HepG2 (cell line): ENCODE results near the gene FLG. TPM values are rescaled to one million over a fixed set of nuclear protein-coding genes. Genes with fewer than 3 reads are reported as not detected.

Experiments
- ATAD3A ChIP-seq: sonication (generic); formaldehyde crosslinking; IDR thresholded peaks from 2 replicates; pipeline ENCODE4 v1.4.0; 2020; ENCODE audit warnings: missing genetic modification reagents
- HMGA1 ChIP-seq: sonication (generic); formaldehyde crosslinking; conservative IDR thresholded peaks from 2 replicates; pipeline ENCODE4 v1.4.0; 2020; ENCODE audit warnings: missing genetic modification reagents
- NFE2 ChIP-seq: sonication (generic); formaldehyde crosslinking; IDR thresholded peaks from 2 replicates; pipeline ENCODE4 v1.4.0; 2020; ENCODE audit warnings: missing genetic modification reagents
- ZNF256 ChIP-seq: sonication (generic); formaldehyde crosslinking; conservative IDR thresholded peaks from 2 replicates; pipeline ENCODE4 v1.4.0; 2020; ENCODE audit warnings: missing genetic modification reagents
- polyA plus RNA-seq, 8 experiments: library from polyadenylated mRNA; depleted of rRNA in 3 of 8; stranded (reverse) in 7 of 8; unstranded in 1 of 8; fragments of >200 nt; fragmentation: Illumina TruSeq in 4 of 8; extraction: Trizol in 4 of 8; gene quantifications; 2 replicates each; pipeline versions ENCODE4 v1.2.1 to v1.2.3, GENCODE V29; 2011 to 2016; ENCODE audit warnings: low read depth in 4 of 8, missing spikeins in 1 of 8, mixed read lengths in 1 of 8; ENCODE audit not compliant: insufficient read depth in 1 of 8
- total RNA-seq, 5 experiments: library from RNA; depleted of rRNA; stranded (reverse); fragments of >200 nt; fragmentation: Illumina TruSeq; extraction: Trizol; gene quantifications; 2 replicates each; pipeline ENCODE4 v1.2.3, GENCODE V29; 2016; ENCODE audit warnings: low read depth in 1 of 5
- TF ChIP-seq, protein P1 (sequence below): sonication (generic); formaldehyde crosslinking; IDR thresholded peaks from 2 replicates; pipeline ENCODE4 v1.4.0; 2020; ENCODE audit warnings: missing genetic modification reagents
- TF ChIP-seq, protein P2 (sequence below): sonication (generic); formaldehyde crosslinking; IDR thresholded peaks from 2 replicates; pipeline ENCODE4 v1.9.0; 2021; ENCODE audit warnings: missing genetic modification reagents, mild to moderate bottlenecking, borderline replicate concordance

Gene FLG
- total and polyA plus RNA-seq, 2 of the 13 experiments (the other 11 are each of a cell fraction or from before 2014, with no cell fraction given), result 0.01 TPM; not detected in 1

DNA sequence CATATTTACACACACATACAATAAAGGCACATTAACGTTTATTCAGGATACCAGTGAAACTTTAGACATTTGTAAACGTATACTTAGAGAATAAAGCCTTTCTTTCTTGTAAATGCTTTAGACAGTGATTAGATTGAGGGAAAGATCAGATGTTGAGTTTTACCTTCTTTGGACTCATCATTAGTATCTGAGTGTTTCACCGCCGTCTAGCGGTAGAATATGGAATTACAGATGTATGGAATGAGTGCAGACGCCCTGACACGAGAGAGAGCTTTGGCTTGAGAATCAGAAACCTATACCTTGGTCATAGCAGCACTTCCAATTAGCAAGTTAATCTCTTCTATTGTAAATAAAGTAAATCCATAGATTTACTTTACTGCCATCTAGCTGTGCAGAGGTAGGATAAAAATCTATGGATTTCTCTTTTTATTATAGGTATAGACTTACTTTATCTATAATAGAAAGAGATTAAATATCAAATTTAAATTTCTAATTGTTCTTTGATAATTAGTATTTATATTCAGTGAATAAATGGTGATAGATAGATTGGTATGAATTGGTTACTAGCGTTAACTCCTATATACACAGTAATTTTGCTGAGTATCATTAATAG lies 22.2 kb upstream of the FLG start (continued):
- TF ChIP-seq, protein P1, sequence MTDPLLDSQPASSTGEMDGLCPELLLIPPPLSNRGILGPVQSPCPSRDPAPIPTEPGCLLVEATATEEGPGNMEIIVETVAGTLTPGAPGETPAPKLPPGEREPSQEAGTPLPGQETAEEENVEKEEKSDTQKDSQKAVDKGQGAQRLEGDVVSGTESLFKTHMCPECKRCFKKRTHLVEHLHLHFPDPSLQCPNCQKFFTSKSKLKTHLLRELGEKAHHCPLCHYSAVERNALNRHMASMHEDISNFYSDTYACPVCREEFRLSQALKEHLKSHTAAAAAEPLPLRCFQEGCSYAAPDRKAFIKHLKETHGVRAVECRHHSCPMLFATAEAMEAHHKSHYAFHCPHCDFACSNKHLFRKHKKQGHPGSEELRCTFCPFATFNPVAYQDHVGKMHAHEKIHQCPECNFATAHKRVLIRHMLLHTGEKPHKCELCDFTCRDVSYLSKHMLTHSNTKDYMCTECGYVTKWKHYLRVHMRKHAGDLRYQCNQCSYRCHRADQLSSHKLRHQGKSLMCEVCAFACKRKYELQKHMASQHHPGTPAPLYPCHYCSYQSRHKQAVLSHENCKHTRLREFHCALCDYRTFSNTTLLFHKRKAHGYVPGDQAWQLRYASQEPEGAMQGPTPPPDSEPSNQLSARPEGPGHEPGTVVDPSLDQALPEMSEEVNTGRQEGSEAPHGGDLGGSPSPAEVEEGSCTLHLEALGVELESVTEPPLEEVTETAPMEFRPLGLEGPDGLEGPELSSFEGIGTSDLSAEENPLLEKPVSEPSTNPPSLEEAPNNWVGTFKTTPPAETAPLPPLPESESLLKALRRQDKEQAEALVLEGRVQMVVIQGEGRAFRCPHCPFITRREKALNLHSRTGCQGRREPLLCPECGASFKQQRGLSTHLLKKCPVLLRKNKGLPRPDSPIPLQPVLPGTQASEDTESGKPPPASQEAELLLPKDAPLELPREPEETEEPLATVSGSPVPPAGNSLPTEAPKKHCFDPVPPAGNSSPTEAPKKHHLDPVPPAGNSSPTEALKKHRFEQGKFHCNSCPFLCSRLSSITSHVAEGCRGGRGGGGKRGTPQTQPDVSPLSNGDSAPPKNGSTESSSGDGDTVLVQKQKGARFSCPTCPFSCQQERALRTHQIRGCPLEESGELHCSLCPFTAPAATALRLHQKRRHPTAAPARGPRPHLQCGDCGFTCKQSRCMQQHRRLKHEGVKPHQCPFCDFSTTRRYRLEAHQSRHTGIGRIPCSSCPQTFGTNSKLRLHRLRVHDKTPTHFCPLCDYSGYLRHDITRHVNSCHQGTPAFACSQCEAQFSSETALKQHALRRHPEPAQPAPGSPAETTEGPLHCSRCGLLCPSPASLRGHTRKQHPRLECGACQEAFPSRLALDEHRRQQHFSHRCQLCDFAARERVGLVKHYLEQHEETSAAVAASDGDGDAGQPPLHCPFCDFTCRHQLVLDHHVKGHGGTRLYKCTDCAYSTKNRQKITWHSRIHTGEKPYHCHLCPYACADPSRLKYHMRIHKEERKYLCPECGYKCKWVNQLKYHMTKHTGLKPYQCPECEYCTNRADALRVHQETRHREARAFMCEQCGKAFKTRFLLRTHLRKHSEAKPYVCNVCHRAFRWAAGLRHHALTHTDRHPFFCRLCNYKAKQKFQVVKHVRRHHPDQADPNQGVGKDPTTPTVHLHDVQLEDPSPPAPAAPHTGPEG, result no peak
- TF ChIP-seq HMGA1 (CRISPR knock-in tag) (no peak), ZNF256 (CRISPR knock-in tag) (no peak), ATAD3A (CRISPR knock-in tag) (no peak), NFE2 (CRISPR knock-in tag) (no peak)
- TF ChIP-seq, protein P2, sequence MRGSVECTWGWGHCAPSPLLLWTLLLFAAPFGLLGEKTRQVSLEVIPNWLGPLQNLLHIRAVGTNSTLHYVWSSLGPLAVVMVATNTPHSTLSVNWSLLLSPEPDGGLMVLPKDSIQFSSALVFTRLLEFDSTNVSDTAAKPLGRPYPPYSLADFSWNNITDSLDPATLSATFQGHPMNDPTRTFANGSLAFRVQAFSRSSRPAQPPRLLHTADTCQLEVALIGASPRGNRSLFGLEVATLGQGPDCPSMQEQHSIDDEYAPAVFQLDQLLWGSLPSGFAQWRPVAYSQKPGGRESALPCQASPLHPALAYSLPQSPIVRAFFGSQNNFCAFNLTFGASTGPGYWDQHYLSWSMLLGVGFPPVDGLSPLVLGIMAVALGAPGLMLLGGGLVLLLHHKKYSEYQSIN (CRISPR knock-in tag), result no peak
